ENCODE data around the gene COQ9.

DNA sequence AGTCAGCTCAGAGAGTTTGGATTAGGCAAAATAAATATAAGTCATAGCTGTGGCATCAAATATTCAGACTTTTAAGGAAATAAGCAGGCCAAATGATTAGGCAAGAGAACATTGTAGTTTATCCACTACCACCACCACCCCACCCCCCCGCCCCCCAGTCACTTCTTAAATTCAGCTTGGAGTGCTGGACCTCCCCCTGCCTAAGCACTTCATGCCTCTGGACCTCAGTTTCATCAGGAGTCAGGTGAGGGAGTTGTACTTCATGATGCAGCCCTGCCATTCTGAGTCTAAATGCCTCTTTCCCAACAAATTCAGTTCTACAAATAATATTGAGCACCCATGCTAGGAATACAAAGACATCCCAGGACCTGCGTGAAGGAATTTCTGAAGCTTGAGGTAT lies 17.2 kb downstream of the COQ9 start:
- TF ChIP-seq, protein P1, sequence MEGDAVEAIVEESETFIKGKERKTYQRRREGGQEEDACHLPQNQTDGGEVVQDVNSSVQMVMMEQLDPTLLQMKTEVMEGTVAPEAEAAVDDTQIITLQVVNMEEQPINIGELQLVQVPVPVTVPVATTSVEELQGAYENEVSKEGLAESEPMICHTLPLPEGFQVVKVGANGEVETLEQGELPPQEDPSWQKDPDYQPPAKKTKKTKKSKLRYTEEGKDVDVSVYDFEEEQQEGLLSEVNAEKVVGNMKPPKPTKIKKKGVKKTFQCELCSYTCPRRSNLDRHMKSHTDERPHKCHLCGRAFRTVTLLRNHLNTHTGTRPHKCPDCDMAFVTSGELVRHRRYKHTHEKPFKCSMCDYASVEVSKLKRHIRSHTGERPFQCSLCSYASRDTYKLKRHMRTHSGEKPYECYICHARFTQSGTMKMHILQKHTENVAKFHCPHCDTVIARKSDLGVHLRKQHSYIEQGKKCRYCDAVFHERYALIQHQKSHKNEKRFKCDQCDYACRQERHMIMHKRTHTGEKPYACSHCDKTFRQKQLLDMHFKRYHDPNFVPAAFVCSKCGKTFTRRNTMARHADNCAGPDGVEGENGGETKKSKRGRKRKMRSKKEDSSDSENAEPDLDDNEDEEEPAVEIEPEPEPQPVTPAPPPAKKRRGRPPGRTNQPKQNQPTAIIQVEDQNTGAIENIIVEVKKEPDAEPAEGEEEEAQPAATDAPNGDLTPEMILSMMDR (IDR thresholded peaks at IDR 0.05; ENCODE audit: insufficient read depth, low read length): no peak
- TF ChIP-seq POLR2AphosphoS5 (IDR thresholded peaks at IDR 0.05; ENCODE audit: low read depth) (no peak), SPI1 (IDR thresholded peaks at IDR 0.05; ENCODE audit: borderline replicate concordance, low read depth) (no peak), GABPA (IDR thresholded peaks at IDR 0.05; ENCODE audit: low read depth) (no peak)
- TF ChIP-seq, protein P2, sequence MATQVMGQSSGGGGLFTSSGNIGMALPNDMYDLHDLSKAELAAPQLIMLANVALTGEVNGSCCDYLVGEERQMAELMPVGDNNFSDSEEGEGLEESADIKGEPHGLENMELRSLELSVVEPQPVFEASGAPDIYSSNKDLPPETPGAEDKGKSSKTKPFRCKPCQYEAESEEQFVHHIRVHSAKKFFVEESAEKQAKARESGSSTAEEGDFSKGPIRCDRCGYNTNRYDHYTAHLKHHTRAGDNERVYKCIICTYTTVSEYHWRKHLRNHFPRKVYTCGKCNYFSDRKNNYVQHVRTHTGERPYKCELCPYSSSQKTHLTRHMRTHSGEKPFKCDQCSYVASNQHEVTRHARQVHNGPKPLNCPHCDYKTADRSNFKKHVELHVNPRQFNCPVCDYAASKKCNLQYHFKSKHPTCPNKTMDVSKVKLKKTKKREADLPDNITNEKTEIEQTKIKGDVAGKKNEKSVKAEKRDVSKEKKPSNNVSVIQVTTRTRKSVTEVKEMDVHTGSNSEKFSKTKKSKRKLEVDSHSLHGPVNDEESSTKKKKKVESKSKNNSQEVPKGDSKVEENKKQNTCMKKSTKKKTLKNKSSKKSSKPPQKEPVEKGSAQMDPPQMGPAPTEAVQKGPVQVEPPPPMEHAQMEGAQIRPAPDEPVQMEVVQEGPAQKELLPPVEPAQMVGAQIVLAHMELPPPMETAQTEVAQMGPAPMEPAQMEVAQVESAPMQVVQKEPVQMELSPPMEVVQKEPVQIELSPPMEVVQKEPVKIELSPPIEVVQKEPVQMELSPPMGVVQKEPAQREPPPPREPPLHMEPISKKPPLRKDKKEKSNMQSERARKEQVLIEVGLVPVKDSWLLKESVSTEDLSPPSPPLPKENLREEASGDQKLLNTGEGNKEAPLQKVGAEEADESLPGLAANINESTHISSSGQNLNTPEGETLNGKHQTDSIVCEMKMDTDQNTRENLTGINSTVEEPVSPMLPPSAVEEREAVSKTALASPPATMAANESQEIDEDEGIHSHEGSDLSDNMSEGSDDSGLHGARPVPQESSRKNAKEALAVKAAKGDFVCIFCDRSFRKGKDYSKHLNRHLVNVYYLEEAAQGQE (IDR thresholded peaks at IDR 0.05; ENCODE audit: insufficient replicate concordance, low read depth): no peak

All from HL-60 (cell line).